EL (cell line): Measurements from ENCODE around the gene ITGB8.
"Not testable (repeated sequence)": the region's sequence is repeated elsewhere in the genome, so short reads cannot be mapped to it uniquely, and the experiment has no call there.

Experiments used
- DNase-seq: peaks from one replicate; pipeline ENCODE4 v3.0.0-alpha.2; 2016

The ITGB8 gene

DNA sequence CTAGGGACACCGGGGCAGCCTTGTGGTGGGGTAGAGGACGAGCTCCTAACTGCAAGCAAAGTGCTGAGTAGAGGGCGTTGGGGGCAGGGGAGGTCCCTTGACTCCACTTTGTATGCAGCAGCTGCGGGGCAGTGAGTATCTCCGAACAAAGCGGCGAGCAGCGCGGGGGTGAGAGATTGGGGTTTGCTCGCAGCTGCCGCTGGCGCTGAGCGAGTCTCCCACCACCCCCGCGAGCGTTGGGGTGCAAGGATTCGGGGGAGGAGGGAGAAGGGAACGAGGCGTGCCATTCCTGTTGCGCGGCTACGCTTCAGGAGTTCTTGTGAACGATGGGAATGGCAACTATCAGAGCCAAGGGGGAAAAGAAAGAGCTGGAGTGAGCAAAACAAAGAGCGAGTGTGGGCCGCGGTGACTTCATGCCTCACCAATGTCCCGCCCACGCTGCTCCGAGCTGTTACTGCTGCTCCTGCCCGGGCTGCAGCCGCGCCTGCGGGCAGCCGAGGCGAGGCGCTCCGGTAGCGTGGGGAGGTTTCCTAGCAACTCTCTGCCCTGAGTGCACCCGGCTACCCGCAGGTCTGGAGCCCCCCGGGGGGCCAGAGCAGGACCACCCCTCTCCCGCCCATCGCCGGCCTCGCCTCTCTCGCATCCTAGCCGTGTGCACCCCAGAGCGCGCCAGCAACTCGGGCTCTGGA, at the start of gene ITGB8:
TSS of gene ITGB8 (plus strand) at position 662 of the 689 bp plus-strand sequence. CDS start 907 bp downstream, outside the sequence.
- peak; percentile 91 for DNase-seq

DNA sequence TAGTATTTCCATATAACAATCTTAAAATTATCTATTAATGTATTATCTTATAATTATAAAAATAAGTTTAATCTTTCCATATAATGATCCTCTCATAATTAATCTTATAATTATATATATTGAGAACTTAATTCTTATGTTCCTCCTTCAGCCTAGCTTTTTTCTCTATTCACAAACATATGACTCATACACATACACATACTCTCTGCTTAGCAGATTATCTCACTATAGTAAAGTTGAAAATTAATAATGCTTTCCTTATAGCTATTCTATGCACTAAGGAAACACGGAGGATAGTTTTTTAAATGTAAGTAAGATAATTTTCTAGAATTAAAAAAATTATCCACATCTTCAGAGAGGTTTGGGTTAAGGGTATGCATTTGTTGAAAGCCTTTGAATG, 47.7 kb upstream of the ITGB8 start:
- no peak for DNase-seq

DNA sequence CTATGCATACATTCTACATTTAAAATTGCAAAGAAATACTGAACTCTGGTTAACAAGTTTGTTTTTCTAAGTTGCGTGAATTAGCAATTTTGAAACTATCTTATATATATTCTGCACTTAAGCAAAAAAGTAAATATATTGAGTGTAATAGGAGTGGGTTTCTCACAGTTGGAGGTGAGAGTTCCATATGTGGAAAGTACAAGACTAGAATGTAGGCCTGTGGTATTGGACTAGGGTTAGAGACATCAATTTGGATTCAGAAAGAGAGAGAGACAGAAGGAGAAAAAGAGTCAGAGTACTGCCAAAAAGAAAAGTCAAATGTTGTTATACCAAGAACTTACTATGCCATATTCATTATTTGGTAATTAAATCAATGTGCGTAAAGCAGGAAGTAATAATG, 47.3 kb upstream of the ITGB8 start:
- no peak for DNase-seq

DNA sequence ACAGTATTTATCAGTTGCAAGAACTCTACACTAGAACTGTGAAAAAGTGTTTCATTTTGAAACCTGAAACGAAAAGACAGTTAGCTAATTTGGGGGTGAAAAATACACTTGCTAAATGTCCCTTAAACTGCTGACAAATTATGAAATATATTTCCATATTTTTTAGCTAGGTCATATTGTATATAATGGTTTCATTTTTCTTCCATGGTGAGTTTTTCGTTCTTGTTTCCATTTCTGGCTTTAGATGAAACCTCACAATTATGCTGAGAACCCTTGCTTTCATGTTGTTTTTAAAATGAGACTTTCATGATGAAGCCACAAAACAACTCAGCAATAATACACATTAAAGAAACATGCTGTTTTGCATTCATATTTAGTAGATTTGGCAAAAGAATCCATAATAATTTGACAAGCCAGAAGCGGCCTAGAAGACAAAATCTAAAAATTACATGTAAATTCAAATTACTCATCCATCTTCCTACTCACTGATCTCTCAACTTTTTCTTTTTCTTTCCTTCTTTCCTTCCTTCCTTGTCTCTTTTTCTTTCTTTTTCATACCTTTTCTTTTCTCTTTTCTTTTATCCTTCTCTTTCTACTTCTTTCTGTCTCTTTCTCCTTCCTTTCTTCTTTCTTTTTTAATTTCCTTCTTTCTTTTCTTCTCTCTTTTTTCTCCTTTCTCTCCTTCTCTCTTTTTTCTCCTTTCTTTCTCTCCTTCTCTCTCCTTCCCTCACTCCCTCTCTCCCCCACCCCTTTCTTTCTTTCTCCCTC, 46.5 kb upstream of the ITGB8 start:
- no peak for DNase-seq

DNA sequence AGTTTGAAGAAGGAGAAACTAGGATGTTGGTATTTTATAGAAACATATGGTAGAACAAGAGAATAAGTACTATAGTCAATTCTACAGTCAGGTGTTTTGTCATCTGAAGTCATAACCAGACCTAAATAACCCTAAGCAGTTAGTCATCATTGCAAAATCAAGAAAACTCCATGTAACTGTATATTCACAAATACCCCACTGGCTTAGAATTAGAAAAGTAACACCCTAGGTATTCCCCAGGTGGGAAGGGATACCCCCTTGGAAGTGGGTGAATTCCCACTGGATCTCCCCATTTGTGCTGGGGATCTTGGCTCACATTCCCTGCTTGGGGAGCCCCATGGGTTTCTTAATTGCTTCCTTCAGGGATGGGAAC, 45.9 kb upstream of the ITGB8 start:
- no peak for DNase-seq

DNA sequence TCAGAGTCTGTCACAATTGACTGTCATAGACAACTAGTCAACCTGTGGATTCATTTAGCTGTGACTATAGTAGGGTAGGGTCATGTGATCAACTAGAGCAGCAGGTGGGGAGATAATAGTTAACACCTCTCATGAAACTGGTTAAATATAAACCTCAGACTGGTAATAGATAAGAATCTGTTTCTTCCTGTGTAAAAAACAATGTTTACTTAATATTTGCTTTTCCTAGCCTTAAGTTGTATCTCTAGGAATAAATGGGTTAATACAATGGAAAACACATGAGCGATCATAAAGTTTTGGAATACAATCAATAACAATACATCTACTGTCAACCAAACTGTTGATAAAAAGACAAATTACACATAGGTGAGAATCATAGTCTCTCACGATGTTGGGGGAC, 43.4 kb upstream of the ITGB8 start:
- no peak for DNase-seq

GRCh38 chr7:20288036-20288435, 42.7 kb upstream of the ITGB8 start:
- no peak for DNase-seq

DNA sequence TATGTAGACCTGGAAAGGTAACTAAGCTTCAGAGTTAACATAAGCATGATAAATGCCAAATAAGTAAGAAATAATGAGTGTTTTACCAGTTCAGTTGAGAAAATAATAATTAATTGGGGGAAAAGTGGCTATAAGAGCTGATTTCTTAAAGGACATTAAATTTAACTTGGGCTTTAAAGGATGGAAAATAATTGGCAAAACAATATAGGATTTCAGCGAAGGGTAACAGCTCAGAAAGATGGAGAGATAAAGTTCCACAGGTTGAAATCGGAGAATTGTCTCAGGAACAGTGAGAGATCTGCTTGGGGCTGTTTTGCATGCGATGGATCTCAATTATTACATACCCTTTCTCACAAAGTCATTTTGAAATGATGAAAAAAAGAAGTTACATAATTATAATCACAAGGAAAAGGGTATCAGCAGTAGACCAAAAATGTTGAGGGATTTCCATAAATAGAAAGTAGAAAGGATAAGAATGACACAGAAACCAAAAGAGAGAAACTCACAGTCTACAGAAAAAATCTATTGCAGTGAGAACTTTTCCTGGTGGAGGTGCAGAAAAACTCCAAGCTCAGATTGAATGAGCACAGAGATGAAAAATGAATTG, 40.1 kb upstream of the ITGB8 start:
- DNase-seq: no peak

- no peak for DNase-seq
Observed at GRCh38 chr7:20293336-20293735, 37.4 kb upstream of the ITGB8 start.

DNA sequence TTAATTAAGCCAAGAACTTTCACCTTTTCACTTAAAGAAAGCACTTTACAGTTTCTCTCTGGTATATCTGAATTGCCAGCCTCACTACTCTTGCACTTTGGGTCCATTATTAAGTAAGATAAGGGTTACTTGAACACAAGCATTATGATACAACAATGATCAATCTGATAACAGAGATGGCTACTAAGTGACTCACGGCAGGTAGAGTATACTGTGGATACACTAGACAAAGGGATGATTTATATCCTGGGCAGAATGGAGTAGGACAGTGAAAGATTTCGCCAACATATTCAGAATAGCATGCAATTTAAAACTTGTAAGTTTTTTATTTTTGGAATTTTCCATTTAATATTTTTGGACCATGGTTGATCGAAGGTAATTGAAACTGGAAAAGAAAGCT, 34.3 kb upstream of the ITGB8 start:
- DNase-seq: no peak

DNA sequence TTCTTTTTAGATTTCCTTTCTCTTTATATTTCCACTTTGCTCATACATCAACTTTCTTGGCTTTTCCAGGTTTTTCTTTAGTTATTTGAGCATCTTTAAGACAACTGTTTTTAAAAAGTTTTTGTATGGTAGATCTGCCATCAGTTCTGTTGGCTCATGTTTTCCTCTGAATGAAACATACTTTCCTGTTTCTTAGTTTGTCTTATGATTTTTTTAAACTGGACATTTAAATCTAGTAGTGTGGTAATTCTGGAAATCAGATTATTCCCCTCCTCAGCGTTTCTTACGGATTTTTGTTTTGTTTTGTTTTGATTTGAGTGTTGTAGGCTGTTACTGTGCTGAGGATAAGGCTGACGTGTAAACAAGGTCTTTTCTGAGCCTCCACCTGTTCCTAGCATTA, 33.8 kb upstream of the ITGB8 start:
- DNase-seq: no peak

DNA sequence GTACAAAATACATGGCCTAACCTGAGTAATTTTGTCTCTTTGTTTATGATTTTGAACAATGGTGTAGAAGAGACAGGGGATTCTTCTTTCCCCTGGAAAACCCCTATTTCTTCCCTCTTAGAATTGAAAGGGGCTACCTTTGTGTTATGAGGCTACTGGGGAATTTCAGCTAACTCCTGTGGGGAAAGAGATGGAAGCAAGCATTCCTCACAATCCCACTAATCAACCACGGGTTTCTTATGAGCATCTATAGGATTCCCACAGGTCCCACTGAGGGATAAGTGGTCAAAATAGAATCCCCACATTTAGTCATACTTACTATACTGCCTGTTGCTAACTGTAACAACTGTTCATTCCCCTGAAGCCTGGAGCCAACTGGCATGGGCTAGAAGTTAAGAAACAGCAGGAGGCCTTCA, 32.2 kb upstream of the ITGB8 start:
- no peak for DNase-seq

- DNase-seq: no peak
Observed at GRCh38 chr7:20299145-20299544, 31.6 kb upstream of the ITGB8 start.

- DNase-seq: peak; percentile 12
Observed at GRCh38 chr7:20299647-20300312, 30.9 kb upstream of the ITGB8 start.

GRCh38 chr7:20301311-20301939, 29.3 kb upstream of the ITGB8 start:
- DNase-seq: peak; percentile 45

DNA sequence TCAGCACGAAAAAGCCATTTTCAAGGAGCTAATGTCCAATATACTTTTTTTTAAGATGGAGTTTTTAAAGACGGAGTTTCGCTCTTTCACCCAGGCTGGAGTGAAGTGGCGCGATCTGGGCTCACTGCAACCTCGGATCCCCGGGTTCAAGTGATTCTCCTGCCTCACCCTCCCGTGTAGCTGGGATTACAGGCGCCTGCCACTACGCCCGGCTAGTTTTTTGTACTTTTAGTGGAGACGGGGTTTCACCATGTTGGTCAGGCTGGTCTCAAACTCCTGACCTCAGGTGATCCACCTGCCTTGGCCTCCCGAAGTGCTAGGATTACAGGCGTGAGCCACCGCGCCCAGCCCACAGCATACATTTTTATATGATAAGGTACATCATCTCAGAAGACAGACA, 28.4 kb upstream of the ITGB8 start:
- not testable (repeated sequence) for DNase-seq

GRCh38 chr7:20302891-20303290, 27.8 kb upstream of the ITGB8 start:
- DNase-seq: no peak

DNA sequence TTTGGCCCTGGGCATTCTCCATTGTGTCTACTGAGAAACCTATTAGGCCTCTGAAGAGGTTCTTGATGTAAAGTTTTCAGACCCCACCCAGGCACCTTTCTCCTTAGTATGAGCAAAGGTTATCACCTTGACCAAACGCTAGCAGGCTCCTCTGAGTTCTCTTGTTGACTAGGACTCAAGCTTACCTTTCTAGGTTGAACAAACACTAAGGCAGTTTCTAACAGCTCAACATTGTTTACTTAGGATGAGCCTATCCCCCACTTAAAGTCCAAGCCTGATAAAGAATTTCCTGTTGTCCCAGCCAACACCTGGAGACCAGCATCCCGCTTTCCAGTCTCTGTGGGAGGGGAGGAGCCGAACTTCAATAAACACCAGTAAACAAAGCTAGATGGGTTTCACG, 26.3 kb upstream of the ITGB8 start:
- no peak for DNase-seq

- DNase-seq: no peak
Observed at GRCh38 chr7:20305726-20306125, 25.0 kb upstream of the ITGB8 start.

DNA sequence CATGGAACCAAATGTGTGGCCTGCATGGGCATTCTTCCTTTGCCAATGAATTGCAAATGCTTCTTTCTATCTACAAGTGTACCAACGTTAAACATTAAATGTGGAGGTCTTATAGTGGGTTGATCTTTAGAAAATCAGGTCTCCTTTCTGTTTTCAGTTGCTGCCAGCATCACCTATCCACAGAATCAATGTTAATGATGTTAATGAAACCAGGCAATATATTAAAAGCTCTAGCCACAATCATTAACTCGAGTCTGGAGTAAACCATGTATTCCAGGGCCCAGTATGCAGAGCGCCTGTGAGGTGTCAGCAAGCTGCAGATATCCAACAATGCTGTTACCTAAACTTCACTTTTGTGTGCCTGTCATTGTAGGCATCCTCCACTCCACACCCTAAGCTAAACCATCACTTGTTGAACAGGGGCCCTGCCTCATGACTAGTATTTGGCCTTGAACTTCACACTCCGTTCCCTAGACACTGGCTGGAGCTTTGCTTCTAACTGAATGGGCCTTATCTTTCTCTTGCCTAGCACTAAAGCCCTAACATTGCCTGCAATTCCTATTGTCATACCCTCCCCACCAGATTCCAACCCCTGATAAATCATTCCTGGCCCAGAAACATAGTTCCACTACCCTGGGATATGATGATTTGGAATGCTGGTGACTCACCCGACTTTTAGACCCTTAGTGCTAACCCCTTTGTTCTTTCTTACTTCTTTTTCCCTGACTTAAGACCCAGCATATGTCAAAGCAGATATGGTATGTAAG, 24.3 kb upstream of the ITGB8 start:
- DNase-seq: peak; percentile 39

DNA sequence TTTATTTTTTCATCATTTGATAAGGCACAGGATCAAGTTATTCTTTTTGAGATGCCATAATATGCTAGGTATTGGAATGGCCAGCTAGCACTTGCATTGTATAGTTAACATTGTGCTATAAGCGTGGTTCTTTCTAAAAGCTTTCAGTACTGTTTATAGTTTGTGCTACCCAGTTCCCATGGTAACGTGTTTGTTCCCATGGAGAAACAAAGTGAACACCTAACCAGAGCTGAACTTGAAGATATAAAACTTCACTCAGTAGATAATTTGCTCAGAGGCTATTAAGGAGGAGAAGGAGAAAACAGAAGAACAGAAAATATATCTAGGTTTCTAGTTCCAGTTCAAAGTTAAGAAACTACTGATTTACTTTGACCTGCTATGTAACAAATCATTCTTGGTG, 23.6 kb upstream of the ITGB8 start:
- DNase-seq: no peak

DNA sequence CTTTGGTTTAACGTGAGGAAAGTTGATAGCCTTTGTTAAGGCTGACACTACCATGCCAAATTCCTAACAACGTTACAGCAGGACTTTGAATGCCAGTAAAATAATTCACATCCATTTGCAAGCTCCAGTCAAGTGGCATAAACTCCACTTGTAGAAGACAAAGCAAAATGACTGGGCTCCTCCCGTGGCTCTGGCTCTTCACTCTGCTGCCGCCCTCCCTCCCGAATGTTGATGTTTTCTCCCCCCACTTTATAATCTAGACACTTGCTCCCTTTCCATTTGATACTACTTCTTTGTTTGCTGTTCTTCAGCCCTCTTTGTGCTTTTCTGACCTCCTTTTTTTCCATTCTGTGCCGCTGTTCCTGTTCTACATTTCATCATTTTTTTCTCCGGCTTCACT, 22.8 kb upstream of the ITGB8 start:
- no peak for DNase-seq
